Endothelial cell of umbilical vein (primary cell): ENCODE results near the gene GNMT. TPM values are rescaled to one million over a fixed set of nuclear protein-coding genes. Genes with fewer than 3 reads are reported as not detected.

Experiments
- Bru-seq: library from RNA; stranded (reverse); fragments of 400-500 nt; gene quantifications from one replicate; lab custom pipeline; 2021; lab: Mats Ljungman, UMichigan
- BruChase-seq, 2 experiments: library from RNA; stranded (reverse); fragments of 400-500 nt; gene quantifications; one replicate each; lab custom pipeline; 2021; lab: Mats Ljungman, UMichigan
- BruUV-seq: library from RNA; stranded (reverse); fragments of 400-500 nt; replicated peaks from 2 replicates; lab custom pipeline; 2021; lab: Mats Ljungman, UMichigan
- CTCF ChIA-PET: fragments of 300-600, 350-600 bp; sonication (Branson Sonifier 250); formaldehyde crosslinking; loops from one replicate; lab custom pipeline; 2021; ENCODE audit warnings: antibody characterized with exemption, inconsistent platforms; lab: Charles Lee
- POLR2A ChIA-PET: fragments of 300-600, 350-600 bp; sonication (Branson Sonifier 250); formaldehyde crosslinking; loops from one replicate; lab custom pipeline; 2021; ENCODE audit warnings: antibody characterized with exemption, inconsistent platforms; lab: Charles Lee
- DNase-seq: peaks from one replicate; pipeline ENCODE4 v3.0.0-alpha.2; 2011; ENCODE audit warnings: low read depth, low spot score
- FAIRE-seq: peaks from 2 replicates; lab custom pipeline; 2011; peaks lifted over from hg19 to GRCh38; lab: Jason Lieb, UNC
- H2AFZ ChIP-seq: 2 replicates; pipeline ENCODE4 v1.6.0; 2012; ENCODE audit warnings: low read depth, low read length, control low read depth, inconsistent platforms
- H3K27ac ChIP-seq: 2 replicates; pipeline ENCODE4 v1.5.1; 2011; ENCODE audit warnings: low read depth, mild to moderate bottlenecking, control low read depth, low read length, moderate library complexity; ENCODE audit not compliant: insufficient read depth
- H3K27me3 ChIP-seq, 2 experiments: 2 replicates each; pipeline versions ENCODE4 v1.6.0 to v1.6.1; 2011; ENCODE audit warnings: low read length in 2 of 2, mixed read lengths in 1 of 2; ENCODE audit not compliant: control insufficient read depth in 2 of 2, insufficient read depth in 2 of 2
- H3K36me3 ChIP-seq, 2 experiments: 2 replicates in 1 of 2; 3 replicates in 1 of 2; pipeline ENCODE4 v1.5.1; 2011; ENCODE audit warnings: low read length in 2 of 2, mild to moderate bottlenecking in 1 of 2, moderate library complexity in 1 of 2; ENCODE audit not compliant: control insufficient read depth in 2 of 2, insufficient read depth in 2 of 2; ENCODE audit errors: extremely low read depth in 1 of 2
- H3K4me1 ChIP-seq: 3 replicates; pipeline ENCODE4 v1.5.1; 2011; ENCODE audit warnings: mild to moderate bottlenecking, low read length; ENCODE audit not compliant: control insufficient read depth, insufficient read depth; ENCODE audit errors: extremely low read depth
- H3K4me2 ChIP-seq: 2 replicates; pipeline ENCODE4 v1.6.1; 2011; ENCODE audit warnings: low read length, control low read depth, mixed read lengths; ENCODE audit not compliant: insufficient read depth
- H3K4me3 ChIP-seq, 3 experiments: fragments of 200-600 bp in 1 of 3; sonication (generic), shearing (Covaris generic) in 1 of 3; replicated peaks in 1 of 3; 2 replicates each; pipeline ENCODE4 v1.5.1; 2011 to 2016; ENCODE audit warnings: control low read depth in 3 of 3, low read length in 3 of 3, mild to moderate bottlenecking in 2 of 3, inconsistent platforms in 1 of 3, low read depth in 1 of 3, moderate library complexity in 1 of 3; ENCODE audit not compliant: insufficient read depth in 1 of 3
- H3K79me2 ChIP-seq: 2 replicates; pipeline ENCODE4 v1.6.0; 2012; ENCODE audit warnings: low read length, inconsistent platforms; ENCODE audit not compliant: control insufficient read depth, insufficient read depth
- H3K9ac ChIP-seq: replicated peaks from 2 replicates; pipeline ENCODE3; 2011; ENCODE audit warnings: low read length, control low read depth; ENCODE audit not compliant: insufficient read depth; ENCODE audit errors: extremely low read depth
- H3K9me1 ChIP-seq: replicated peaks from 3 replicates; pipeline ENCODE4 v1.6.0; 2011; ENCODE audit warnings: mild to moderate bottlenecking, low read length; ENCODE audit not compliant: control insufficient read depth, insufficient read depth; ENCODE audit errors: extremely low read depth
- H3K9me3 ChIP-seq: replicated peaks from 2 replicates; pipeline ENCODE4 v1.5.1; 2012; ENCODE audit warnings: low read length, inconsistent platforms; ENCODE audit not compliant: control insufficient read depth, insufficient read depth
- H4K20me1 ChIP-seq: replicated peaks from 2 replicates; pipeline ENCODE3; 2011; ENCODE audit warnings: mild to moderate bottlenecking, low read length; ENCODE audit not compliant: control insufficient read depth, insufficient read depth; ENCODE audit errors: extremely low read depth
- EZH2 ChIP-seq: IDR thresholded peaks from 2 replicates; pipeline ENCODE4 v1.6.1; 2012; ENCODE audit warnings: borderline replicate concordance, low read depth, mild to moderate bottlenecking, moderate library complexity, low read length, inconsistent platforms; ENCODE audit not compliant: severe bottlenecking
- POLR2A ChIP-seq: IDR thresholded peaks from 2 replicates; pipeline ENCODE4 v1.6.1; 2012; ENCODE audit warnings: low read depth, mild to moderate bottlenecking, control low read depth, low read length
- dilution Hi-C: fragments of 300-500 bp; cut with MboI; formaldehyde crosslinking; loops from one replicate; pipeline ENCODE4 v1.15.0; 2019; ENCODE audit warnings: low sequenced_read_pairs; ENCODE audit not compliant: extremely low pct_ligation_motif_present
- intact Hi-C: fragments of 100-400 bp; cut with micrococcal nuclease; formaldehyde crosslinking; loops from one replicate; pipeline ENCODE4 v1.10.0; 2022
- long read RNA-seq: library from polyadenylated mRNA; stranded (forward); transcript quantifications from one replicate; pipeline ENCODE4 v2.0.0, GENCODE V29; 2021
- polyA minus RNA-seq, 3 experiments: library from RNA; depleted of rRNA, polyadenylated mRNA; stranded (reverse); fragments of >200 nt; gene quantifications; 1 replicate in 1 of 3; 2 replicates in 2 of 3; pipeline ENCODE4 v1.2.3, GENCODE V29; 2011
- polyA plus RNA-seq, 4 experiments: library from polyadenylated mRNA; depleted of rRNA in 3 of 4; stranded (reverse) in 3 of 4; unstranded in 1 of 4; fragments of >200 nt; gene quantifications; 2 replicates each; pipeline versions ENCODE4 v1.2.1 to v1.2.3, GENCODE V29; 2011 to 2012; ENCODE audit warnings: missing spikeins in 1 of 4
- total RNA-seq: library from RNA; stranded (reverse); gene quantifications from 2 replicates; pipeline ENCODE4 v1.2.3, GENCODE V29; 2021

The GNMT gene
- 0.42 and 1.2 TPM in 2 replicates for total RNA-seq
- 0.41 and 0.70 TPM in 2 replicates for polyA plus RNA-seq
- polyA plus RNA-seq (2011; cell fraction: cytosol; rRNA removed): 0.20 and 0.22 TPM in 2 replicates
- 2.1 and 2.3 TPM in 2 replicates for polyA plus RNA-seq (2011; cell fraction: nucleus; rRNA removed)
- polyA plus RNA-seq (2012): 0.21 and 0.33 TPM in 2 replicates
- polyA minus RNA-seq: 0.53 and 1.4 TPM in 2 replicates
- not detected for polyA minus RNA-seq (2011; cell fraction: cytosol; rRNA and poly(A)+ RNA removed)
- polyA minus RNA-seq (2011; cell fraction: nucleus; rRNA and poly(A)+ RNA removed): 0.58 and 0.82 TPM in 2 replicates
- Bru-seq, nascent RNA: percentile 33 among the genes with signal in this experiment
- BruChase-seq, experiment 1, labeled RNA remaining after a 6-hour chase: percentile 48 among the genes with signal in this experiment
- percentile 43 among the genes with signal in this experiment for BruChase-seq, experiment 2, labeled RNA remaining after a 2-hour chase
- long read RNA-seq: 0 reads

DNA sequence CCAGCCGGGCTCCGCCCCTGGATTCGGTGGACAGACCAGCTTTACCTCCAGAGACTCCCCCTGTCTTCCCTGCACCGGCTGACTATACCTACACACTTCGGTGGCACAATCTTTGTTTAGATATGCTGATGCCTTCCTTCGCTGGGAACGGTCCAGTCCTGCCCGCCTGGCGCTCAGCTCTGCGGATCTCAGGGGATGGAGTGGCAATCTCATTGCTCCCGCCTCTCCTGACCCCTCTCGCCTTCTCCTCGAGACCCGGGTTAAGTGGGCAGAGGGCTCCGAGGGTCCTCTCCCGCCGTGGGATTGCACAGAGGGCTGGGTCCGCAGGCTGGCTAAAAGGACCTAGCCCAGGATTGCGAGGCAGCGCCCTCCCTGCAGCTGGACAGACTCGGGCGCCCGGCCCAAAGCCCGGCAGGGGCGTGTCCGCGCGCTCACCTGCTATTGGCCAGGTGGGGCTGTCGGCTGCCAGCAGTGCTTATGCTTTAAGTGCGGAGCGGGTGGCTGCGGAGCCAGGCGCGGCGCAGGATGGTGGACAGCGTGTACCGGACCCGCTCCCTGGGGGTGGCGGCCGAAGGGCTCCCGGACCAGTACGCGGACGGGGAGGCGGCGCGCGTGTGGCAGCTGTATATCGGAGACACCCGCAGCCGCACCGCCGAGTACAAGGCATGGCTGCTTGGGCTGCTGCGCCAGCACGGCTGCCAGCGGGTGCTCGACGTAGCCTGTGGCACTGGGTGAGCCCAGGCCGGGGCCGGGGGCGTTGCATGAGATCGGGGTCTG is at the start of gene GNMT:
GNMT (plus strand) TSS at position 512 of the 777 bp plus-strand sequence; CDS start at position 526, 14 bp downstream.
- BruUV-seq: no TSS peak
- no peaks in the 10 kb centered on the region for H4K20me1 ChIP-seq
- FAIRE-seq (no peak), DNase-seq (peak; percentile 42)
- peak within 1 kb of the TSS; percentile 10 to 38 (median 30) for H3K4me3 ChIP-seq
- ChIA-PET POLR2A (no interaction called here), CTCF (interaction anchor here (0.9 to 2.8 kb wide), 2 partner anchors 49 to 183 kb away, joined by 3 to 9 read pairs; no protein-coding TSS in a partner anchor)
- no peaks in the 10 kb centered on the region for H3K79me2 ChIP-seq
- intact Hi-C loops (loop anchor here (2.0 to 5.0 kb wide), 4 partner anchors 18 to 60 kb away; partner anchors contain the start of genes CNPY3, KLHDC3, MEA1 and PEX6), dilution Hi-C loops (no loop called here)
- H3K4me1 ChIP-seq: peaks cover 10% of the 10 kb centered on the region
- no peaks in the 10 kb centered on the region for H3K9me3 ChIP-seq
- H3K27ac ChIP-seq: no peak within 1 kb of the TSS
- no peak within 1 kb of the TSS for H3K9ac ChIP-seq
- peak within 1 kb of the TSS; percentile 72 for H3K4me2 ChIP-seq
- H3K9me1 ChIP-seq: no peaks in the 10 kb centered on the region
- H3K36me3 ChIP-seq: peaks cover 0 to 9% of the 10 kb centered on the region in 2 experiments
- peak; percentile 33 for TF ChIP-seq EZH2
- TF ChIP-seq POLR2A: no peak
- H3K27me3 ChIP-seq: no peaks in the 10 kb centered on the region
- peak within 1 kb of the TSS; percentile 44 for H2AFZ ChIP-seq
